DOHH2 (cell line): ENCODE results near the gene MACROH2A2.
"Not testable (repeated sequence)": the region's sequence is repeated elsewhere in the genome, so short reads cannot be mapped to it uniquely, and the experiment has no call there.

Experiments used
- CTCF ChIP-seq: fragments of 200-600 bp; sonication (generic); IDR thresholded peaks from one replicate; pipeline ENCODE4 v1.5.1; 2014; ENCODE audit warnings: antibody characterized with exemption, mild to moderate bottlenecking, low read depth, low read length; ENCODE audit not compliant: poor library complexity, severe bottlenecking
- EZH2phosphoT487 ChIP-seq: fragments of 200-600 bp; sonication (generic); IDR thresholded peaks from 2 replicates; pipeline ENCODE4 v1.6.1; 2017; ENCODE audit warnings: borderline replicate concordance, mild to moderate bottlenecking, antibody characterized with exemption, low read length, moderate library complexity, mixed read lengths

GRCh38 chr10:70041739-70042138, 10.9 kb upstream of the MACROH2A2 start:
- TF ChIP-seq CTCF, EZH2phosphoT487: not testable (repeated sequence)
